CD8-positive, alpha-beta memory T cell (primary cell): Measurements from ENCODE around the gene BAG5. TPM values are rescaled to one million over a fixed set of nuclear protein-coding genes. Genes with fewer than 3 reads are reported as not detected.

Experiments
- CTCF ChIA-PET: fragments of 350-600 bp; sonication (Branson Sonifier 250); formaldehyde crosslinking; loops from one replicate; lab custom pipeline; 2021; ENCODE audit warnings: antibody characterized with exemption; lab: Charles Lee
- POLR2A ChIA-PET: fragments of 350-600 bp; sonication (Branson Sonifier 250); formaldehyde crosslinking; loops from one replicate; lab custom pipeline; 2021; ENCODE audit warnings: antibody characterized with exemption; lab: Charles Lee
- DNase-seq, 5 donors: peaks; one replicate each; pipeline versions ENCODE4 v3.0.0 to v3.0.0-alpha.2; 2020 to 2022; ENCODE audit warnings: mixed read lengths in 1 of 5
- H3K27ac ChIP-seq: one replicate; pipeline ENCODE4 v1.7.0; 2013; ENCODE audit warnings: low read depth, mild to moderate bottlenecking, low read length, moderate library complexity
- H3K27me3 ChIP-seq: 2 replicates; pipeline ENCODE4 v1.7.0; 2013; ENCODE audit warnings: low read length, mild to moderate bottlenecking; ENCODE audit not compliant: insufficient read depth, poor library complexity, severe bottlenecking
- H3K36me3 ChIP-seq: 2 replicates; pipeline ENCODE4 v1.7.0; 2013; ENCODE audit warnings: mild to moderate bottlenecking, low read length, moderate library complexity; ENCODE audit not compliant: insufficient read depth
- H3K4me1 ChIP-seq: 2 replicates; pipeline ENCODE4 v1.7.0; 2013; ENCODE audit warnings: mild to moderate bottlenecking, low read length, moderate library complexity; ENCODE audit not compliant: insufficient read depth
- H3K4me3 ChIP-seq: 2 replicates; pipeline ENCODE4 v1.7.0; 2013; ENCODE audit warnings: mild to moderate bottlenecking, low read length
- H3K9me3 ChIP-seq: 2 replicates; pipeline ENCODE4 v1.7.0; 2013; ENCODE audit warnings: mild to moderate bottlenecking, low read length
- H3K27ac Mint-ChIP-seq, 8 donors: one replicate each; pipeline ENCODE4 v1.8.0; 2020 to 2021; ENCODE audit warnings: mixed read lengths in 8 of 8, mild to moderate bottlenecking in 6 of 8, inconsistent platforms in 3 of 8, moderate library complexity in 3 of 8
- H3K27me3 Mint-ChIP-seq, 2 donors: one replicate each; pipeline ENCODE4 v1.8.0; 2020 to 2021; ENCODE audit warnings: mixed read lengths in 2 of 2, mild to moderate bottlenecking in 1 of 2, moderate library complexity in 1 of 2
- H3K36me3 Mint-ChIP-seq, 3 donors: one replicate each; pipeline ENCODE4 v1.8.0; 2020 to 2021; ENCODE audit warnings: mixed read lengths in 3 of 3, inconsistent platforms in 1 of 3, mild to moderate bottlenecking in 1 of 3
- H3K4me1 Mint-ChIP-seq, 3 donors: one replicate each; pipeline ENCODE4 v1.8.0; 2020 to 2021; ENCODE audit warnings: mixed read lengths in 3 of 3, inconsistent platforms in 1 of 3, mild to moderate bottlenecking in 1 of 3
- H3K4me3 Mint-ChIP-seq, 7 donors: one replicate each; pipeline ENCODE4 v1.8.0; 2020 to 2021; ENCODE audit warnings: mixed read lengths in 7 of 7, mild to moderate bottlenecking in 6 of 7, moderate library complexity in 4 of 7, inconsistent platforms in 2 of 7
- H3K9me3 Mint-ChIP-seq, 5 donors: one replicate each; pipeline ENCODE4 v1.8.0; 2020 to 2022; ENCODE audit warnings: mixed read lengths in 5 of 5, mild to moderate bottlenecking in 3 of 5, moderate library complexity in 2 of 5, inconsistent platforms in 1 of 5
- polyA plus RNA-seq: library from polyadenylated mRNA; unstranded; fragments of 300-500 nt; fragmentation: Illumina TruSeq; gene quantifications from one replicate; pipeline ENCODE4 v1.2.3, GENCODE V29; 2021
- total RNA-seq, 2 experiments: library from RNA; stranded (reverse); gene quantifications; one replicate each; pipeline ENCODE4 v1.2.3, GENCODE V29; 2021

Gene BAG5
- total and polyA plus RNA-seq, 3 experiments from 2014 or later = 35.9 to 40.7 (median 38.1) TPM

DNA sequence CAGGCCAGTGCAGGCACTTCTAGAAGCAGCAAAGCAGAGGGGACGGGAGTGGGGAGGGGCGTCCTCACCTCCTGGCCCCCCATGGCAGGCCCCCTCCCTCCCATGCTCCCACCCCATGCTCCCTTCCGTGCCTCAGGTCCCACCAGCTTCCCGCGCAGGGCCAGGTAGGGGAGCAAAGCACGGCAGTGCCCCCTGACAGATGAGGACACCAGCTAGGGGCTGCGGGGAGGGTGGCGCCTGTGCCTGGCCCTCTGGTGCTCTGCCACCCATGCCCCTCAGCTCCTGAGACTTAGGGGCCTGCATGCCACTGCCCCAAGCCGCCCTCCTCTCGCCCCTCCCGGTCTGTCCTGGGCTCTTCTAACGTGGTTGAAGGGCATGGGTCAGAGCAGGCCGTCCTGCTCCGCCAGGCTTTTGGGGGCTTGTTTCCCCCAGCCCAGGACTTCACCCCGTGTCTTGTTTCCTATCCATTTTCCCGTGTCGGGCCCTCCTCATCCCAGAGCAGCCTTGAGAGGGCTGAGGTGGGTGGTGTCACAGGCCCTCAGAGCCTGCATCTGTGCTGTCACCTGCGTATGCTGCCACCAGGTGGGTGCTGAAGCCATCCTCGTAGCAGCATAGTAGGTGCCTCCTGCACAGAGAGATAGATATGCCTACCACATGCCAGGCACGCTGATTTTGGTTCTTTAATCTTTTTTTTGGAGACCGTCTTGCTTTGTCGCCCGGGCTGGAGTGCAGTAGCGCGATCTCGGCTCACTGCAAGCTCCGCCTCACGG is 23.2 kb downstream of the BAG5 start:
- Mint-ChIP-seq H3K4me1 (no peaks in the 10 kb centered on the region), H3K27ac (peak overlapping the region in 1 of 8 donors; percentile 57), H3K9me3 (no peaks in the 10 kb centered on the region), H3K4me3 (no peak overlapping the region), H3K36me3 (peaks cover 0 to 6% (median 0%) of the 10 kb centered on the region in 3 donors), H3K27me3 (peaks cover 0 to 2% of the 10 kb centered on the region in 2 donors)
- Histone ChIP-seq H3K9me3 (no peaks in the 10 kb centered on the region), H3K27ac (no peak overlapping the region), H3K4me3 (no peak overlapping the region), H3K27me3 (no peaks in the 10 kb centered on the region), H3K4me1 (no peaks in the 10 kb centered on the region), H3K36me3 (no peaks in the 10 kb centered on the region)
- POLR2A ChIA-PET = interaction anchor here (0.8 kb wide), 1 partner anchor 20 kb away, joined by 3 read pairs; no protein-coding TSS in a partner anchor
- CTCF ChIA-PET = no interaction called here
- no peak for DNase-seq

DNA sequence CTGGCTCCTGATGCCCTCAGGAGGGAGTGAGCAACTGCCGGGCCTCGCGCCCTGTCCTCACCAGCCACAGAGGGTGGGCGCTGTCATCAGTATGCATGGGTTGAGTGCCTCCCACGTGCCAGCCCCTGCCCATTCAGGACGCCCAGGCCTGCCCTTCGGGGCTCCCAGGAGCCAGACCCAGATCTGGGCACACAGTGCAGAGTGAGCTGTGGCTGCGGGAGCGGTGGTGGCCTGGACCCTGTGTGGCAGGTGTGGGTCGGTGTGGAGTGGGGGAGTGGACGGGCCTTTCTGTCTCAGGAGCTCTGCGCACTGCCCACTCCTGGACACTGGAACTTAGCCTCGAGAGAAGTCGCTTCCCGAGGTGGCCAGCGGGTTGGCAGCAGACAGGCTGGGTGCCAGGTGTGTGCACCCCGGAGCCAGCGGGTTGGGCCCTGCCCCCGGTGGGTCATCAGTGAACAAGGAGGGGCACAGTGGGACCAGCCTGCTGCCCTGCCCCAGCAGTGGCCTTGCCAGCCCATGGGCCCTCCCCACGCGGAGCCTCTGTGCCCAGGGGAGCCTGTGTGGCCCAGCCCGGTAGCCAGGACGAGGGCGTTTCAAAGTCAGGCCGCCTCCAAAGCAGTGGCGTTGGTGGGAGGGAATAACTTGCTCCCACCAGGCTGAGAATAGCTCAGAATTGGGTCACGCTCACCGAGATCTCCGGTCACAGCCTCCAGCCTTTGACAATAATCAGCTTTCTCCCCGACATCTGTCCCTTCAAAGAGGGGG is 24.0 kb downstream of the BAG5 start:
- ChIA-PET CTCF (no interaction called here), POLR2A (interaction anchor here (0.8 kb wide), 1 partner anchor 20 kb away, joined by 3 read pairs; no protein-coding TSS in a partner anchor)
- Histone ChIP-seq H3K27me3 (no peaks in the 10 kb centered on the region), H3K27ac (no peak overlapping the region), H3K4me3 (no peak overlapping the region), H3K36me3 (no peaks in the 10 kb centered on the region), H3K4me1 (no peaks in the 10 kb centered on the region), H3K9me3 (no peaks in the 10 kb centered on the region)
- Mint-ChIP-seq H3K4me3 (no peak overlapping the region), H3K4me1 (no peaks in the 10 kb centered on the region), H3K27ac (no peak overlapping the region), H3K36me3 (peaks cover 0 to 13% (median 0%) of the 10 kb centered on the region in 3 donors), H3K27me3 (peaks cover 0 to 2% of the 10 kb centered on the region in 2 donors), H3K9me3 (no peaks in the 10 kb centered on the region)
- no peak for DNase-seq

DNA sequence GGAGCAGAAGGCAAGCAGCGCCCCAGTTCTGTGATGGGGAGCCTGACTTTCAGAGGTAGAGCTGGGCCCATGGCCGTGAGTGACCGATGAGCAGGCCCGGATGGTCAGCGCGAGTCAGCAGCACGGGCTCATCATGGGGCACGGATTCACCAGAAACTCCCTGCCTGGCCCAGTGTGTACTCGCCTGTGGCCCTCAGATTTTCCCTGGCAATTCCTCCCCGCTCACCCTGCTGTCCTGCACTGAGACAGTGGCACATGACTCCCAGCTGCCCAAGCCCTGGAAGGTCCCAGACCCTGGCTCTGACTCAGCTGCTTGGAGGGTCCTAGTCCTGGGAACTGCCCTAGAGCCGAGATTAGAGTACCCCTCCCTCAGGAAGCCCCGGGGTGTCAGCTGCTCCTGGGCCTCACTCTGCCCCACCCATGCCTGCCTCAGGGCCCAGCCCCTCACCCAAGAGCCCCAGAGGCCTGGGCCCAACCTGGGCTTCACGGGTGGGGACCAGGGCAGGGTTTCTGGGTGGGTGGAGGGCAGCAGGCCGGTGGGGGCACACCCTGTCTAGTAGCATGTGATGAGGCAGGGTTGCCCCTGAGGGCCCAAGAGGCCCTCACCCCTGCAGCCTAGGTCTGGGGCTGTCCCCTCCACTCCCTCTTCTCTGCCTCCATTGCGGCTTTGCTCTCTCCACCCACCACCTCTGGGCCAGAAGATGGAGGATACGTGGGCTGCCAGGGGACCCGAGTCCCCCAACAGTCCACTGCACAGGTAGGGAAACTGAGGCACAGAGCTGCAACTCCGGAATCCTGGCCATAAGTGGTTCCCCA is 25.1 kb downstream of the BAG5 start:
- H3K4me3 Mint-ChIP-seq = no peak overlapping the region
- H3K9me3 Mint-ChIP-seq = no peaks in the 10 kb centered on the region
- Histone ChIP-seq H3K27ac (no peak overlapping the region), H3K36me3 (no peaks in the 10 kb centered on the region), H3K4me1 (no peaks in the 10 kb centered on the region), H3K9me3 (no peaks in the 10 kb centered on the region), H3K27me3 (no peaks in the 10 kb centered on the region), H3K4me3 (no peak overlapping the region)
- peaks cover 0 to 2% of the 10 kb centered on the region in 2 donors for H3K27me3 Mint-ChIP-seq
- DNase-seq = no peak
- H3K36me3 Mint-ChIP-seq = peaks cover 0 to 14% (median 0%) of the 10 kb centered on the region in 3 donors
- no peaks in the 10 kb centered on the region for H3K4me1 Mint-ChIP-seq
- ChIA-PET POLR2A (interaction anchor here (0.5 kb wide), 1 partner anchor 540 kb away, joined by 3 read pairs; no protein-coding TSS in a partner anchor), CTCF (interaction anchor here (1.6 kb wide), 1 partner anchor 9 kb away, joined by 5 read pairs; no protein-coding TSS in a partner anchor)
- H3K27ac Mint-ChIP-seq = peak overlapping the region in 1 of 8 donors; percentile 39

DNA sequence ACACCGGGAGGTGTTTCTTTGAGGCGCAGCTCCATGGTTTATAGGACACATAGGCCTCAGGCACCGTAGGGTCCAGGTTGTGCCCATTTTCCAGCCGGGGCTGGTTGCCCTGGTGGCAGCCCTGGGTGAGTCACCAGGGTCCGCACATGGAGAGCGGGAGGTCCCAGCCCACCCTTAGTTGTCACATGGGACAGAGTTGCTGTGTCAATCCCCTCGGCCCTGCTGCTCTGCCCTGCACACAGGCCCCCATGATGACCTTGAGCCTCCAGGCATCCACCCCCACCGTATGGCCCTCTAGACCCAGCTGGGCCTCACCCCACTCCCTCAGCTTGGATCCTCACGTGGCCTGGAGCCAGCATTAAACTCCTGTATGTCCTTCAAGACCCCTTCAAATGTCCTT is 25.8 kb downstream of the BAG5 start:
- Mint-ChIP-seq H3K27me3 (peaks cover 0 to 2% of the 10 kb centered on the region in 2 donors), H3K27ac (peak overlapping the region in 1 of 8 donors; percentile 3), H3K4me3 (no peak overlapping the region), H3K4me1 (peaks cover 0 to 3% (median 0%) of the 10 kb centered on the region in 3 donors), H3K36me3 (peaks cover 0 to 14% (median 0%) of the 10 kb centered on the region in 3 donors), H3K9me3 (no peaks in the 10 kb centered on the region)
- no peak for DNase-seq
- H3K4me3 ChIP-seq = no peak overlapping the region
- H3K27me3 ChIP-seq = no peaks in the 10 kb centered on the region
- CTCF ChIA-PET = interaction anchor here (1.6 kb wide), 1 partner anchor 10 kb away, joined by 5 read pairs; no protein-coding TSS in a partner anchor
- H3K36me3 ChIP-seq = no peaks in the 10 kb centered on the region
- POLR2A ChIA-PET = no interaction called here
- no peaks in the 10 kb centered on the region for H3K4me1 ChIP-seq
- H3K9me3 ChIP-seq = no peaks in the 10 kb centered on the region
- H3K27ac ChIP-seq = no peak overlapping the region

DNA sequence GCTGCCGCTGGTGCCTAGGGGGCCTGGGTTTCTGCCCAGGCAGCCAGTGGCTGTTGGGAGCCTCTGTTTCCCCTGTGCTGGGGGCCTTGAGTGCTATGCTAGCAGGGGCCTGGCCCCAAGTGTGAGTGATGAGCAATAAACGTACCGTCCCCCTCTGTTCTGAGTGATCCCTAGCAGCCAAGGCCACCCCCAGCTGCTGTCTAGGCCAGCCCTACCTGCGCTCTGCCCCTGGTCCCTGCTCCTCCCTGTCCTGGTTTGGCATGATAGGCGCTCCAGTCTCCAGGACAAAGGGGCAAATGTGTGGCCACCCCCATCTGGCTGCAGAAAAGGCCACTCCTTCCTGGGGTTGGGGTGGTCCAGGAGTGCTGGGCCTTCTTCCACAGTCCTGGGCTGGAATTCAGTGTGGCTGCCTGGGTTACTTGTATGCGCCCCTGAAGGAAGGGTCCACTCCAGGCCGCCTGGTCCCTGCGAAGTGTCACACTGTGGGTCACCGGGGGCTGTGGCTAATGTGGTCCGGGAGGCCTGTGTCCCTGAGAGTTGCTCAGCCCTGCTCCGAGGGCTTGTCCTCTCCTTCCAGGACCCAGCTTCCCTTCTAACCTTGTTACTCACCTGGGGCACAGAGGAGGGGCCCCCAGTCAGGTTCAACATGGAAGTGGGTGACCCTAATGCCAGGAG is 26.4 kb downstream of the BAG5 start:
- H3K9me3 ChIP-seq = no peaks in the 10 kb centered on the region
- ChIA-PET CTCF (interaction anchor here (1.6 kb wide), 1 partner anchor 11 kb away, joined by 5 read pairs; no protein-coding TSS in a partner anchor), POLR2A (no interaction called here)
- H3K27me3 ChIP-seq = no peaks in the 10 kb centered on the region
- H3K27me3 Mint-ChIP-seq = peaks cover 0 to 2% of the 10 kb centered on the region in 2 donors
- H3K4me3 ChIP-seq = no peak overlapping the region
- no peak overlapping the region for H3K27ac ChIP-seq
- no peak overlapping the region for H3K4me3 Mint-ChIP-seq
- H3K36me3 Mint-ChIP-seq = peaks cover 0 to 14% (median 0%) of the 10 kb centered on the region in 3 donors
- no peak for DNase-seq
- peaks cover 6% of the 10 kb centered on the region for H3K4me1 ChIP-seq
- H3K4me1 Mint-ChIP-seq = peaks cover 0 to 10% (median 4%) of the 10 kb centered on the region in 3 donors
- no peaks in the 10 kb centered on the region for H3K36me3 ChIP-seq
- H3K27ac Mint-ChIP-seq = no peak overlapping the region
- no peaks in the 10 kb centered on the region for H3K9me3 Mint-ChIP-seq

- POLR2A ChIA-PET = no interaction called here
- Mint-ChIP-seq H3K27me3 (peaks cover 0 to 2% of the 10 kb centered on the region in 2 donors), H3K4me3 (no peak overlapping the region), H3K4me1 (peaks cover 3 to 17% (median 8%) of the 10 kb centered on the region in 3 donors), H3K27ac (no peak overlapping the region), H3K9me3 (no peaks in the 10 kb centered on the region), H3K36me3 (peaks cover 0 to 14% (median 0%) of the 10 kb centered on the region in 3 donors)
- no peaks in the 10 kb centered on the region for H3K36me3 ChIP-seq
- no peaks in the 10 kb centered on the region for H3K27me3 ChIP-seq
- no peaks in the 10 kb centered on the region for H3K9me3 ChIP-seq
- DNase-seq = no peak
- H3K4me3 ChIP-seq = no peak overlapping the region
- peaks cover 14% of the 10 kb centered on the region for H3K4me1 ChIP-seq
- CTCF ChIA-PET = no interaction called here
- H3K27ac ChIP-seq = no peak overlapping the region
Observed at GRCh38 chr14:103535081-103535890, 27.2 kb downstream of the BAG5 start.
